GM13977 (cell line): ENCODE results near the gene CCDC18.

Source experiments
- DNase-seq: peaks from one replicate; pipeline ENCODE4 v3.0.0; 2012; ENCODE audit warnings: low spot score
- CTCF ChIP-seq: IDR thresholded peaks from 2 replicates; pipeline ENCODE4 v1.5.1; 2012; ENCODE audit warnings: mild to moderate bottlenecking, control low read depth; ENCODE audit not compliant: insufficient read depth; ENCODE audit errors: extremely low read depth, missing control alignments
- in situ Hi-C: fragments of 300-500 bp; cut with MboI; formaldehyde crosslinking; loops from one replicate; pipeline ENCODE4 v1.12.0; 2022; ENCODE audit warnings: low sequenced_read_pairs, low pct_unique_long_range_greater_than_20kb, mixed read lengths, inconsistent platforms; ENCODE audit not compliant: unreplicated experiment

The CCDC18 gene

GRCh38 chr1:93142161-93142560 is 38.4 kb upstream of the CCDC18 start:
- TF ChIP-seq CTCF, result no peak
- in situ Hi-C loops, result no loop called here
- DNase-seq, result no peak

DNA sequence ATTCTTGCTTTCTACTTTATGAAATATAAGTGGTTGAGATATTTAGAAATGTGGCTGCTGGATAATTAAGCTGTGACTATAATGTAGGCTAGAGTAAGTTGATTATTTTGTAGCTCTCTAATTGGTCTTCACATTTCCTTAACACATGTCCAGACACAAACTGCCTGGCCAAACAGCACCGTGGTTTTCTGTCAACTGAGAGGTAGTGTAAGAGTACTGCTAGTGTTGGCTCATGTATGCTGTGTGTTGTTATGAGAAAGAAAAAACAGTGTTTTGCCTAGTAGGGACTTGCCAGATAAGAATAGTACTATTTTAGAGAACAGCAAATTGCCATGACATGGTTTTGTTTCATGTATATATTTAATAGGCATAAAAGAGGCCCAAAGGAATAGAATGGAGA is 37.4 kb upstream of the CCDC18 start:
- DNase-seq, result peak; percentile 13
- in situ Hi-C loops, result no loop called here
- no peak for TF ChIP-seq CTCF

DNA sequence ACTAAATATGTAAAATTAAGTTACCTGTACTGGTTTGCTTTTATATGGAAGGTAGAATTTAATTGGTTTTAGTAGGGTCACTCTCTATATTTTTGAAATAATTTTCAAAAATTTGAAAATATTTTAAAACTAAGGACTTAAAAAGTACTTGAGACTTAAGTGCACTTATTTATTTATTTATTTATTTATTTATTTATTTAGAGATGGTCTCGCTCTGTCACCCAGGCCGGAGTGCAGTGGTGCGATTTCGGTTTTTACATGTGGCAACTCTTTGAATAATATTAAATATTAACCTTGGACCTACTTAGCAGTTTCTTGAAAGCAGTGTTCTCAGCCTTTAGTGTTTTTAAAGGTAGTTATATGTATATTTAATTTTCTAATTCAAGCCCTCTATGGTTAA is 36.8 kb upstream of the CCDC18 start:
- TF ChIP-seq CTCF, result no peak
- no peak for DNase-seq
- in situ Hi-C loops, result no loop called here

DNA sequence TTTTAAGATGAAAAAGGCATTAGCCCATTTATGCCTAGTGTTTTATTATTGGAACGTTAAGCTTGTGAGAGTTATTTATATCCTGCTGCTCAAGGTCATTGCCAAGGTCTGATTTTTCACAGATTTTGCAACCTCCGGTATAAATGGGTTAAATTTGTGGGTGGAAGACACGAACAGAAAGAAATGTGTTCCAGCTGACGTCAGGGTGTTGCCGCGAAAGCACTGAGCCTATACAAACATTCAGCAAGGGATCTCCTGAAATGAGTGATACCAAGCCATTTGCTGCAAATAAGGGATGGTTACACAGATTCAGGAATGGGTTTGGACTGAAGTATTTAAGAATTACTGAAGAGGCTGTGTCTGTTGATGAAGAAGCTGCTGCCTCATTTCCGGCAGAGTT is 32.5 kb upstream of the CCDC18 start:
- no peak for DNase-seq
- in situ Hi-C loops, result no loop called here
- TF ChIP-seq CTCF, result no peak

GRCh38 chr1:93150729-93151128 is 29.8 kb upstream of the CCDC18 start:
- TF ChIP-seq CTCF, result no peak
- in situ Hi-C loops, result no loop called here

DNA sequence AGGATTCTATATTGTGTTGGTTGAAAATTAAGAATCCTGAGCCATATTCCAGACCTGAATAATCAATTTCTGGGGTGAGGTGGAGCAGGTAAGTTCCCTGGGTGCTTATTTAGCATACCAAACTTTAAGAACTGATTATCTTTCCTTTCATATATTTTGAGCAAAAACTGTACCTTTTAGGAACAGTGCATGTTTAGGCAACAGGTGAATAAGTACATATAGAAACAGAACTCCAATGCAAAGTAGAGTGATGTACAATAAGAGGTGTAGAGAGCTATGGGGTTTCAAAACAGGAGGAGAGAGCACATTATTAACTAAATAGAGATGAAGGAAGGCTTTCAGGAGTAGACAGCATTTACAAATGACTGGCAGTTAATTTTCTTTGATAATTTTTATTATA is 29.1 kb upstream of the CCDC18 start:
- DNase-seq, result no peak

More at GRCh38 chr1:93150729-93151128, 29.8 kb upstream of the CCDC18 start:
- no peak for DNase-seq

More for the DNA sequence above, 29.1 kb upstream of the CCDC18 start:
- in situ Hi-C loops, result no loop called here
- TF ChIP-seq CTCF, result no peak
